Measurements from ENCODE around the gene BST2.

GRCh38 chr19:17406046-17406886 lies 836 bp upstream of the BST2 start:
- TF ChIP-seq CTCF (IDR thresholded peaks at IDR 0.05) (no peak), POLR2A (IDR thresholded peaks at IDR 0.05) (no peak)

Data from body of pancreas (tissue), 4 donors.